ENCODE data around the gene ACSL5.

Gene ACSL5

GRCh38 chr10:112407696-112408095, 33.8 kb downstream of the ACSL5 start:
- DNase-seq (ENCODE audit: low read depth in 2 of 2), result no peak

DNA sequence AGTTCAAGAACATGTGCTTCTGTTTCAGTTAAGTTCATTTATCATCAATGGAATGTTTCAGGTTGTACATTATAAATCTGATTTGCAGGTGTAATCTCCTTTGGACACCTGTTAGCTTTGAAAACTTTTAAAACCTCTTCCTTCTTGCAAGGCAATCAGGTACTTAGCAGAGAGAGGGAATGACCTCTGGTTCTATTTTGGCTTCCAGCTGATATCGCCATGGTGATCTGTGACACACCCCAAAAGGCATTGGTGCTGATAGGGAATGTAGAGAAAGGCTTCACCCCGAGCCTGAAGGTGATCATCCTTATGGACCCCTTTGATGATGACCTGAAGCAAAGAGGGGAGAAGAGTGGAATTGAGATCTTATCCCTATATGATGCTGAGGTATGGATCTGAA, 35.4 kb downstream of the ACSL5 start:
- DNase-seq (ENCODE audit: low read depth in 2 of 2), result no peak

- DNase-seq (ENCODE audit: low read depth in 2 of 2), result no peak
These were observed 35.8 kb downstream of the ACSL5 start for GRCh38 chr10:112409755-112410154.

GRCh38 chr10:112412696-112413095, 38.8 kb downstream of the ACSL5 start:
- DNase-seq (ENCODE audit: low read depth in 2 of 2), result no peak

DNA sequence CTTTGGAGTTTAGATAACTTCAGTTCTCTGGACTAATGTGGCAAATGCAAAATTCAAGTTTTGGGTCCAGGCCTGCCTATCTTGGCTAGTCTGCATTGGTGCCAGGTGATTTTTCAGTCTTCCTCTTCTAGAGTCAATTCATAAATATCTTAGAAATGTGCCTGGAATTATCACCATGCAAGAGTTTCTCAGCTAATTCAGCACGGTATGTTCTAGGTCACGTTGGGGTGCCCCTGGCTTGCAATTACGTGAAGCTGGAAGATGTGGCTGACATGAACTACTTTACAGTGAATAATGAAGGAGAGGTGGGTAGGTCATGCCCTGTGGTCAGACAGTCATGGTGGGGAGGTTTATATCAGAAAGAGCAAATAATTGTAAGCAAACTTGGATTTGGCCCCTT, 47.8 kb downstream of the ACSL5 start:
- no peak for DNase-seq (ENCODE audit: low read depth in 2 of 2)

DNA sequence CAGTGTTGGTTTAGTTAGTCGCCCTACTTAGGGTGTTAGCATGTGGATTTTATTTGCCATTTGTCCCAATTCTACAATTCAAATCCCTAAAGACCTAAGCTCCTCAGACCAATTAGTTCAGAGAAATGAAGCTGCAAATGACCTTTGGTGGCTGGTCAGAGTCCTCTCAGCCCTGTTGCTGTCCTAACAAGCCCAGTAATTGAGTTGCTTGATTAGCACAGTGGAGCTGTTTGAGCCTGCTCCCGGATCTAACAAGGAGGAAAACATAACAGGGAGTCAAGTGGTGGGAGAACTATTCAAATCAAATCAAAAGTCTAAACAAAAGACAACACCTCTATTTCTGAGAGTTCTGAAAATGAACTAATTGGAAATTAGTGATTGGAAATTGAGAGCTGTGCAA, 50.7 kb downstream of the ACSL5 start:
- DNase-seq (ENCODE audit: low read depth in 2 of 2), result no peak

GRCh38 chr10:112426111-112426510, 52.2 kb downstream of the ACSL5 start:
- DNase-seq (ENCODE audit: low read depth in 2 of 2), result no peak

DNA sequence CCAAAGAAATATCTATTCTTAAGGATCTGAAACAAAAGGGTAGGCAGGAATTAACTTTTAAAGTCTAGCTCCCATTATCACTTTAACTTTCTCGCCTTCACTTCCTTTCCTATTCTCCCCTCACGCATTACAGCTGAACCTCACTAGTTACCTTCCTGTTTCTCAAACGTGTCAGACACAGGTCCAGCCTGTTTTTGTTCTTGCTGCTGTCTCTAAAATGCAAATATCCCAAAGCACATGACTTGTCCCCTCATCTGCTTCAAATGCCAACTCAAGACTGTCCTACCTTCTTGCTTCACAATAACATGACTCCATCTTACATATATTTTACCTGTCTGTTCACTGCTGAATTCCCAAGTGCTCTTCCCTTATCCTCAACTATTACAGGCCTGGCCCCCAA, 55.2 kb downstream of the ACSL5 start:
- no peak for DNase-seq (ENCODE audit: low read depth in 2 of 2)

DNA sequence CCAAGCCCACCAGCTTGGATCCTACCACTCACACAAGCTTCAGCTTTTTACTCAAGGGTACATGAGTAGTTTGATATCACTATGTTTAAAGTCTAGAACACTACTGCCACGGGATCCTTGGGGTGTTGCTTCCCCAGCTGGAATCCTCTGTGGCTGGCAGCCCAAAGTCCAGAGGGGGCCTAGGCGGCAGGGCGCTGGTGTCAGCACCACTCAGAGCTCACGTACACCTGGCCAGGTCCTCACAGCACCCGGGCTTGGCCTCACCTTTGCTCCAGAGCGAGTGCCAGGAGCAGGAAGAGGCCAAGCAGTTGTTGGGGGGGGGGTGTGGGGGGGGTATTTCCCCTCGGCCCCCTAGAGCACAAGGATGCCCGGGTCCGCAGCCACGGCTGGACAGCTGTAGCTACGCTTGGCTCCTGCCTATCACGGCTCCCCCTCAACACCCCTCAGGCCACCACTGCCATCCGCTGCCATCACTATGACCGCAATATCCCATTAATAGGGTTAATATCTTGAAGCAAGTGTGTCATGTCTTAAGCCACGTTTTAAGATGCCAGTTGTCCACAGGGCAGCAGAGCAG, 55.8 kb downstream of the ACSL5 start:
- DNase-seq (ENCODE audit: low read depth in 2 of 2), result no peak

- DNase-seq (ENCODE audit: low read depth in 2 of 2), result no peak
These were observed 59.2 kb downstream of the ACSL5 start for GRCh38 chr10:112433136-112433535.

DNA sequence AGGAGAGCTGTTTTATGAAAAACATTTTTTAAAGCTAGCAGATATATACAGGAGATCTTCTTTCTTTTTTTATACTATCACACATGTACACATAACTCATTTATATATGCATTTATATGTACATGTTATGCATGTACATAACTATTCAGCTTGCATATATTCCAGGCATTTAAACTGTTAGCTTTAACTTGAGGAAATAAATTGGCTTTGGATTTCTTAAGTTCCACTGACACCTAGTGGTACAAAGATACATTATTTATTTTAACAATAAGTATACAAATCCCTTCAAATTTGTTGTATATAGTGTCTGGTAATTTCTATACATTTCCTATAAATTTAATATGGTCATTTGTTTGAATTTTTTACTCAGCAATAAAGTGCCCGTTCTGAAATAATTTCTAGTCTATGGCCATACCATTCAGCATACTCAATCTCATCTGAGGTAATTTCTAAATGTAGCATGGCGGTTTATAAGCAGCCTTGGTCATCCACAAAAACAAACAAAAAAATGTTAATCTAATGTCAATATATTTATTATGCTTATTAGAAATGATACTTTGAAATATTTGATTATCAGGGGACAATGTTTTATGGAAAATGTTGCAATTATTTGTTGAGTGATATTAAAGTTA, 61.2 kb downstream of the ACSL5 start:
- peak in 1 of 2 experiments; percentile 5 for DNase-seq (ENCODE audit: low read depth in 2 of 2)

GRCh38 chr10:112438356-112438755, 64.4 kb downstream of the ACSL5 start:
- DNase-seq (ENCODE audit: low read depth in 2 of 2), result no peak

DNA sequence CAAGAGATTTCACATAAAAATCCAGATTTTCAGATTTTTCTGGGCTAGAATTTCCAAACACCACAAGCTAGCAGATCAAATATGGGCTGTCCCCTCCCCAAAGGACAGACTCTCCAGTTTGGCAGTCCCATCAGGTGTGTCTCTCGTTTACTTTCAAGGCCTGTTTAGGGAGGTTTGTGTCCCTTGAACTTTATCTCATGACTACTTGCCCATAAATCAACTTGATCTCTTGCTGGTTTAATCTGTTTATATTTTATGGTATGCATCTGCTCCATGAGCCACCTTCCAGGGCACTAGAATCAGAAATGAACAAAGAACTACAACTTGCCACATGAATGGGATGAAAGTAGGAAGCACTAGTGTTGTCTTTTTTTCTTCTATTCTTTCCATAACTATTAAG, 67.6 kb downstream of the ACSL5 start:
- DNase-seq (ENCODE audit: low read depth in 2 of 2), result no peak

DNA sequence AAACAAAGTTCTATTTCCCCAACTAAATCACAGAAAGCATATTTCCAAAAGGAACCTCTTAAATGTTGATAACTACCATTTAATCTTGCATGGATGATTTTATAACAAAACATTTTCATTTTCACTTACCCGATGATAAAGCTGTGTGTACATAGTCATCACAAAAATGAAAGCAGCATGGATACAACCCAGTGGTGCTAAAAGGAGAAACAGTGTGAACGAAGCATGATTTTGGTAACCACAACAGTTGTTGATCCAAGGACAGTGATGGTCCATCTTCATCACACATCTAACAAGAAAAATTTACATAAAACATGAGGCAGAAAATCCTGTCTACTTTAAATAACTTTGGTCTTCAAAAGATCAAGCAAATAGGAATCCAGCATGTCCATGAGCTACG, 68.1 kb downstream of the ACSL5 start:
- DNase-seq (ENCODE audit: low read depth in 2 of 2), result no peak

GRCh38 chr10:112446055-112446854, 72.3 kb downstream of the ACSL5 start:
- DNase-seq (ENCODE audit: low read depth in 2 of 2), result no peak

- DNase-seq (ENCODE audit: low read depth in 2 of 2), result peak; percentile 43 to 59
These were observed 73.1 kb downstream of the ACSL5 start, which contains the start of the genes VTI1A and ZDHHC6 for GRCh38 chr10:112446855-112447619. VTI1A (plus strand) TSS chr10:112447215; CDS start chr10:112447374, 159 bp downstream. ZDHHC6 (minus strand) TSS chr10:112446914; CDS start chr10:112445436, 1,478 bp downstream.

DNA sequence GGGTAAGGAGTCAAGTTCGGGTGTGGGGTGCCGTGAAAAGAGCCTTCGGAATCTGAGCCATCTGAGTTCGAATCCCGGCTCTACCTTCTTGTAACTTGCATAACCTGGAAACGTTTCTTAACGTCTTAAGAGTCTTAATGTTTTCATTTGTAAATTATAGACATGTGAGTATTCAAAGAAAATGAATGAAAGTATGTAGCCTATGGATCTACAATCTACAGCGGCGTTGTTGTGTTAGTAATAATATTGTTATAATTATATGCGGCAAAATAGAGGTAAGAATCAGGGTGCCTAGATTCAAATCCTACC, 73.7 kb downstream of the ACSL5 start:
- no peak for DNase-seq (ENCODE audit: low read depth in 2 of 2)

- DNase-seq (ENCODE audit: low read depth in 2 of 2), result no peak
These were observed 75.0 kb downstream of the ACSL5 start for GRCh38 chr10:112448888-112449287.

- no peak for DNase-seq (ENCODE audit: low read depth in 2 of 2)
These were observed 81.2 kb downstream of the ACSL5 start for GRCh38 chr10:112454910-112455779.

- DNase-seq (ENCODE audit: low read depth in 2 of 2), result no peak
These were observed 82.6 kb downstream of the ACSL5 start for GRCh38 chr10:112456533-112456932.

GRCh38 chr10:112460366-112460765, 86.5 kb downstream of the ACSL5 start:
- DNase-seq (ENCODE audit: low read depth in 2 of 2), result no peak
